Gastrocnemius medialis (tissue), 4 donors: ENCODE results near the gene PPP1R7.

Experiments used
- CTCF ChIP-seq, 5 experiments: fragments of 450-650 bp in 3 of 5; fragments of 200-600 bp in 2 of 5; sonication (generic) in 2 of 5; IDR thresholded peaks in 4 of 5; conservative IDR thresholded peaks in 1 of 5; 1 replicate in 4 of 5; 2 replicates in 1 of 5; pipeline ENCODE4 v1.5.1; 2016 to 2019; ENCODE audit warnings: antibody characterized with exemption in 5 of 5, mild to moderate bottlenecking in 3 of 5, moderate library complexity in 3 of 5
- POLR2A ChIP-seq, 2 donors: fragments of 450-650 bp; IDR thresholded peaks; one replicate each; pipeline ENCODE4 v1.6.1; 2017; ENCODE audit warnings: antibody characterized with exemption in 2 of 2, mild to moderate bottlenecking in 2 of 2, moderate library complexity in 2 of 2

DNA sequence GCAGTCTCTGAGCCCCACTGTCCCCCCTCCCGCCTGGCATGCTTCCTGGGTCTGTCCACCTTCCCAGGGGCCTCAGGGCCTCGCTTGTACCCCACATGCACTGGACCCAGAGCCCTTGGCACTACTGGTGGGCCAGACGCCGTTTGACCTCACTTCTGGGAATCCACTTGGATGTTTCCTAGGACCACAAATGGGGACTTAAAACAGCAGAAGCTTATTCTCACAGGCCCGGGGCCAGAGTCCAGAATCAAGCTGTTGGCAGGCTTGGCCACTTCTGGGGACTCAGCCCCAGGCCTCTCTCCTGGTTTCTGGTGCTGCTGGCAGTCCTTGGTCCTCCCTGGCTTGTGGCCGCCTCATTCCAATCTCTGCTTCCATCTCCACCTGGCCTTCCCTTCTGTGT is 57.8 kb downstream of the PPP1R7 start:
- TF ChIP-seq POLR2A (IDR thresholded peaks at IDR 0.05) (no peak), CTCF (IDR thresholded peaks at IDR 0.05 in 4 of 5, conservative IDR thresholded peaks at IDR 0.05 in 1 of 5) (no peak)
